Vagina (tissue), 2 donors: ENCODE measurements around the gene DICER1. TPM values are rescaled to one million over a fixed set of nuclear protein-coding genes. Genes with fewer than 3 reads are reported as not detected.

Experiments used
- DNase-seq, 2 donors: peaks; one replicate each; pipeline ENCODE4 v3.0.0-alpha.2; 2017; ENCODE audit errors: extremely low spot score in 2 of 2
- H3K27ac ChIP-seq: fragments of 200-600 bp; sonication (generic); one replicate; pipeline ENCODE4 v1.5.1; 2019
- H3K27me3 ChIP-seq: fragments of 200-600 bp; sonication (generic); one replicate; pipeline ENCODE4 v1.5.1; 2019
- H3K36me3 ChIP-seq, 2 donors: fragments of 200-600 bp; sonication (generic); one replicate each; pipeline ENCODE4 v1.5.1; 2017 to 2019
- H3K4me1 ChIP-seq: fragments of 200-600 bp; sonication (generic); one replicate; pipeline ENCODE4 v1.5.1; 2019
- H3K4me3 ChIP-seq, 2 donors: fragments of 200-600 bp; sonication (generic); 1 replicate in 1 of 2; 2 replicates in 1 of 2; pipeline ENCODE4 v1.5.1; 2016 to 2019
- H3K9me3 ChIP-seq: fragments of 200-600 bp; sonication (generic); one replicate; pipeline ENCODE4 v1.5.1; 2019
- CTCF ChIP-seq, 3 experiments: fragments of 450-650 bp in 2 of 3; fragments of 200-600 bp in 1 of 3; sonication (generic) in 1 of 3; IDR thresholded peaks; one replicate each; pipeline ENCODE4 v1.5.1; 2017 to 2019; ENCODE audit warnings: antibody characterized with exemption in 3 of 3, mild to moderate bottlenecking in 2 of 3, moderate library complexity in 2 of 3
- POLR2A ChIP-seq, 2 donors: fragments of 450-650 bp; IDR thresholded peaks; one replicate each; pipeline ENCODE4 v1.6.1; 2017; ENCODE audit warnings: antibody characterized with exemption in 2 of 2, mild to moderate bottlenecking in 2 of 2, moderate library complexity in 2 of 2
- POLR2AphosphoS5 ChIP-seq, 2 donors: sonication (generic); formaldehyde crosslinking; IDR thresholded peaks; one replicate each; pipeline ENCODE4 v1.9.0; 2017; ENCODE audit warnings: antibody characterized with exemption in 2 of 2, mild to moderate bottlenecking in 2 of 2, low read depth in 1 of 2; ENCODE audit not compliant: insufficient read depth in 1 of 2
- intact Hi-C: fragments of 100-400 bp; cut with DNase I; formaldehyde crosslinking; loops from one replicate; pipeline ENCODE4 v1.15.1; 2023
- total RNA-seq: library from RNA; depleted of rRNA; stranded (reverse); fragments of >200 nt; gene quantifications from one replicate; pipeline ENCODE4 v1.2.3, GENCODE V29; 2016

Gene DICER1
- total RNA-seq, 1 donor from 2014 or later = 68.3 TPM

GRCh38 chr14:95117937-95118721, 39.2 kb downstream of the DICER1 start:
- Histone ChIP-seq H3K4me1 (peaks cover 8% of the 10 kb centered on the region), H3K27ac (no peak overlapping the region), H3K9me3 (no peaks in the 10 kb centered on the region), H3K4me3 (no peak overlapping the region), H3K27me3 (no peaks in the 10 kb centered on the region), H3K36me3 (peaks cover 0 to 44% of the 10 kb centered on the region in 2 donors)
- TF ChIP-seq CTCF (IDR thresholded peaks at IDR 0.05) (no peak), POLR2AphosphoS5 (IDR thresholded peaks at IDR 0.05; ENCODE audit: insufficient read depth in 1 of 2, low read depth in 1 of 2) (no peak), POLR2A (IDR thresholded peaks at IDR 0.05) (no peak)
- intact Hi-C loops = no loop called here
- no peak for DNase-seq

- H3K27me3 ChIP-seq = no peaks in the 10 kb centered on the region
- H3K27ac ChIP-seq = no peak overlapping the region
- TF ChIP-seq CTCF (IDR thresholded peaks at IDR 0.05) = no peak
- no peak for TF ChIP-seq POLR2A (IDR thresholded peaks at IDR 0.05)
- TF ChIP-seq POLR2AphosphoS5 (IDR thresholded peaks at IDR 0.05; ENCODE audit: insufficient read depth in 1 of 2, low read depth in 1 of 2) = no peak
- H3K36me3 ChIP-seq = peaks cover 0 to 76% of the 10 kb centered on the region in 2 donors
- intact Hi-C loops = no loop called here
- H3K9me3 ChIP-seq = no peaks in the 10 kb centered on the region
- H3K4me3 ChIP-seq = no peak overlapping the region
- no peaks in the 10 kb centered on the region for H3K4me1 ChIP-seq
- DNase-seq = no peak
Measured at GRCh38 chr14:95113476-95113875, 43.9 kb downstream of the DICER1 start.

GRCh38 chr14:95111507-95112164, 45.7 kb downstream of the DICER1 start:
- no peak for DNase-seq
- Histone ChIP-seq H3K9me3 (no peaks in the 10 kb centered on the region), H3K27me3 (no peaks in the 10 kb centered on the region), H3K36me3 (peaks cover 0 to 79% of the 10 kb centered on the region in 2 donors), H3K27ac (no peak overlapping the region), H3K4me1 (no peaks in the 10 kb centered on the region), H3K4me3 (no peak overlapping the region)
- TF ChIP-seq POLR2A (IDR thresholded peaks at IDR 0.05) (no peak), CTCF (IDR thresholded peaks at IDR 0.05) (no peak), POLR2AphosphoS5 (IDR thresholded peaks at IDR 0.05; ENCODE audit: insufficient read depth in 1 of 2, low read depth in 1 of 2) (no peak)
- intact Hi-C loops = no loop called here

GRCh38 chr14:95110178-95110577, 47.2 kb downstream of the DICER1 start:
- intact Hi-C loops = no loop called here
- Histone ChIP-seq H3K9me3 (no peaks in the 10 kb centered on the region), H3K4me3 (no peak overlapping the region), H3K27ac (no peak overlapping the region), H3K36me3 (peaks cover 0 to 77% of the 10 kb centered on the region in 2 donors), H3K27me3 (no peaks in the 10 kb centered on the region), H3K4me1 (no peaks in the 10 kb centered on the region)
- no peak for DNase-seq
- no peak for TF ChIP-seq POLR2A (IDR thresholded peaks at IDR 0.05)
- no peak for TF ChIP-seq POLR2AphosphoS5 (IDR thresholded peaks at IDR 0.05; ENCODE audit: insufficient read depth in 1 of 2, low read depth in 1 of 2)
- no peak for TF ChIP-seq CTCF (IDR thresholded peaks at IDR 0.05)

GRCh38 chr14:95107711-95108110, 49.6 kb downstream of the DICER1 start:
- Histone ChIP-seq H3K36me3 (peaks cover 0 to 92% of the 10 kb centered on the region in 2 donors), H3K4me3 (no peak overlapping the region)
- intact Hi-C loops = no loop called here

More at GRCh38 chr14:95107711-95108110, 49.6 kb downstream of the DICER1 start:
- no peak for DNase-seq
- Histone ChIP-seq H3K27ac (no peak overlapping the region), H3K27me3 (no peaks in the 10 kb centered on the region), H3K4me1 (no peaks in the 10 kb centered on the region), H3K9me3 (no peaks in the 10 kb centered on the region)
- TF ChIP-seq CTCF (IDR thresholded peaks at IDR 0.05) (no peak), POLR2A (IDR thresholded peaks at IDR 0.05) (no peak), POLR2AphosphoS5 (IDR thresholded peaks at IDR 0.05; ENCODE audit: insufficient read depth in 1 of 2, low read depth in 1 of 2) (no peak)
